HG03460 (cell line): ENCODE results near the gene LAT.

Source experiments
- ATAC-seq: cut with Tn5 transposase; IDR thresholded peaks from one replicate; pipeline ENCODE4 v1.9.1; 2021; ENCODE audit not compliant: unreplicated experiment

Gene LAT

GRCh38 chr16:29007730-29008593 lies 23.1 kb downstream of the LAT start:
- ATAC-seq: no peak

- no peak for ATAC-seq
These were observed 24.4 kb downstream of the LAT start for GRCh38 chr16:29009050-29009837.

GRCh38 chr16:29009838-29010166 lies 24.9 kb downstream of the LAT start:
- ATAC-seq: no peak

GRCh38 chr16:29011112-29011511 lies 26.3 kb downstream of the LAT start:
- ATAC-seq: no peak

- no peak for ATAC-seq
These were observed 27.0 kb downstream of the LAT start for GRCh38 chr16:29011851-29012250.

- no peak for ATAC-seq
These were observed 28.2 kb downstream of the LAT start for GRCh38 chr16:29012913-29013553.

GRCh38 chr16:29014561-29015069 lies 29.8 kb downstream of the LAT start:
- ATAC-seq: no peak

- ATAC-seq: no peak
These were observed 37.3 kb downstream of the LAT start for GRCh38 chr16:29022196-29022595.

GRCh38 chr16:29023279-29024277 lies 38.7 kb downstream of the LAT start:
- no peak for ATAC-seq

GRCh38 chr16:29024278-29024677 lies 39.4 kb downstream of the LAT start:
- ATAC-seq: no peak

- ATAC-seq: no peak
These were observed 40.4 kb downstream of the LAT start for GRCh38 chr16:29025218-29025617.

- no peak for ATAC-seq
These were observed 40.9 kb downstream of the LAT start for GRCh38 chr16:29025735-29026134.

- no peak for ATAC-seq
These were observed 43.8 kb downstream of the LAT start for GRCh38 chr16:29028457-29029167.

- no peak for ATAC-seq
These were observed 44.5 kb downstream of the LAT start for GRCh38 chr16:29029168-29029994.

GRCh38 chr16:29030086-29030840 lies 45.4 kb downstream of the LAT start:
- ATAC-seq: no peak
